ENCODE data around the gene NOX3.
"Not testable (repeated sequence)": the region's sequence is repeated elsewhere in the genome, so short reads cannot be mapped to it uniquely, and the experiment has no call there.

The NOX3 gene

GRCh38 chr6:155455766-155456165 is at the start of gene NOX3:
NOX3 (minus strand) TSS chr6:155455839; CDS start chr6:155455800, 39 bp downstream.
- DNase-seq = no peak

DNA sequence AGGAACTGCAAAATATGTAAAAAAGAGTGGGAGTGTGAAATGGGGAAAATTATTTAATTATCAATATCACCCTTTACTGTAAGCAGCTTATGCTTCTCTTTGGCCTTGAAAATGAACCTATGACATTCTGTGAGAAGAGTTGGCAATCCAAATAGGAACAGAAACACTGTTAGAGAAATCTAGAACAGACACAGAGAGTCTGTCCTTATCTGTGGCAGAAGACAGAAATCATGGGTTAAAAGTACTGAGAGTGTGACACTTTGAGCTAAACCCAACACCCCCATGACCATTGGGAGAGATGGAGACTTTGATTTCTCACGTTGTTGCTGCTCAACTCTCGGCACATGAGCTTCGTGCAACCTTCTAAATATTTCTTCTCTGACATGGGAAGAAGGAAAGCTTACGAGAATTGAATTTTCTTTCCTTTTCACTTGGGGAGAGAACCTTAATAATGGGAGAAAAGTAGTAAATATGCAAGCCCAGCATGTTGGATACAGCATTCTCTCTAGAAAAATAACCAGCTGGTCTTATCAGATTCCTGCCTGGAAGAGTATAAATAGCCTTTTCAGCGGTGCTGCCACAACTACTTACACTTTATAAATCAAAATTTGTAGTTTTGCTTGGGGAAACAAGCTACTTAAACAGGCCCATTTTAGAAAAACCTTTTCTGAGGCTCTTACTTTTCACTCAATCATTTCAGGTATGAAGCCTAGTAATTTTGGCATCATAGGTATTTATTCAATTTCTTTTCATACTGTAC is 49.4 kb upstream of the NOX3 start:
- DNase-seq = no peak

GRCh38 chr6:155502393-155502792 is 46.8 kb upstream of the NOX3 start:
- no peak for DNase-seq

DNA sequence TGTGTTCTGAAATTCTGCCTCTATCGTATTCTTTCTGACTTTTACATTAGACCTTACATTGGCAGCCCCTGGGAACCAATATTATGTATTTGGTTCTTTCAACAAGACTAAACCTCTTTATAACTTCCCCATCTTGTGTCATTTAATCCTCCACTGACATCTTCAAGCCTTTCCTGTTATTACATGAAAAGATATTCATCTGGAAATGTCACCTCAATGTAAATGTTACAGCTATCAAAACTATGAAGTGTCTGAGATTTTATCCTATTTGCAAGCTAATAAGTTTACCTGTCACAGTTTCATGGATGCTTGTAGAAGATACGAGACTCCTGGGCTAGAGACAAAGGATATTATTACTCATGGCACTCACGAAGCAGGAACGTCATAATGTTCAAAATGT is 43.9 kb upstream of the NOX3 start:
- DNase-seq = no peak

DNA sequence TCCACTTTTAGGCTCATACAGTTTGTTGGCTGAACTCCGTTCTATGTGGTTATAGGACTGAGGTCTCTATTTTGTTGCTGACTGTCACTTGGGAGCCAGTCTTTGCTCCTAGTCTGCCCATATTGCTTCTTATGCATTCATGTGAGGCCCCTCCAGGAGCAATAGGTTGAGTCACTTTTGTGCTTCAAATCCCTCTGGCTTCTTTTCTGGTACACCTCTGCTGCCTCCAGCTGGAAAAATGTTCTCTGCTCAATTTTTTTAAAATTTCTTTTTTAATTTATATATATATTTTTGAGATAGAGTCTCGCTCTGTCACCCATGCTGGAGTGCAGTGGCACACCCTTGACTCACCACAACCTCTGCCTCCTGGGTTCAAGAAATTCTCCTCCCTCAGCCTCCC is 42.7 kb upstream of the NOX3 start:
- no peak for DNase-seq

DNA sequence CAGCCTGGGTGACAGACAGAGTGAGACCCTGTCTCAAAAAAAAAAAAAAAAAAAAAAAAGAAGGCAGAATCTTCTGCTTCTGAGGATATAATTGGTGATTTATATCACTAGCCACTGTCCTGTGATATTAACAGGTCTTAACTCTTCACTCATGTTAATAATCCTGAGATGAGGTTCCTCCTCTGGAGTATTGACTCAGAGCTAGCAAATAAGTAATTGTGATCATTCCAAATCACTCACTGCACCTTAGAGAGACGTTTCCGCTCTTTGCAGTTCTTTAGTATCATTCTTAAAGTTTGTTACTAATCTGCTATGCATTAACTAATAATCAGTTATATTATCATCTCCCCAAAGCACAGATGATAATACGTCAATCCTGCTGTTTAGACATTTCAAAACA is 41.6 kb upstream of the NOX3 start:
- no peak for DNase-seq

DNA sequence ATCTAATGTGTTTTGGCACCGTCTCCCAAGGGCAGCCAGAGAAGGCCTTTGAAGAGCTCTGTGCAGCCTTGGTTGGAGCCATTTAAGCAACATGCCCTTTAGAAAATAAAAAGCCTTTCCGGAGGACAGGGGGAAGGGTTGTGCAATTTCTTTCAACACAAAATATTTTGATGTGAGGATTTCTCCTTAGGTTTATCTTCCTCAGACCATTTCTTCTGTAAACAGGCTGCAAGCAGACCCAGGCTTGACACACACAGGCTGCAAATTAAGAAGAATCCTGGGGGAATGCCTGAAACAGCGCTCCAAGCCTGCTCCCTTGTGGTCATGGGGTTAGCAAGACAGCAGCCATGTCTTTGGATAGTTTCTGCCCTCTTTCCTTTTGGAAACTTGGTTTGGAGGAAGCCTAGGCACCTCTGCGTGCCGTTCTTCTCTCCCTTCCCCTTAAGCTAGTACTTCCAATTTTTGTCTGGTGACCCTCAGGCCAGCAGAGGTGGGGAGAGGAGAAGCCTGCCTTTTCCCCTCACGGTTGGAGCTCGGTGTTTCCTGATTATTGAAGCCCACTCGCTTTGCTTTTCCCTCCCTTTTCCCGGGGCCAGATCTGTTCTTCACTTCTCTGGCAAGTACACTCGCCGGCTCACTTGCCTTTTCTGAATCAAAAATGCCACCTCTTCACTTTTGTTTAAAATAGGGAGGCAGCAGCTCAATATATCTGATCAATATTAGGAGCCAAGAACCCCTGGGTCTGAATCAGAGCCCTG is 39.6 kb upstream of the NOX3 start:
- DNase-seq = no peak

- DNase-seq = no peak
These were observed 38.1 kb upstream of the NOX3 start for GRCh38 chr6:155493694-155494143.

GRCh38 chr6:155493026-155493693 is 37.5 kb upstream of the NOX3 start:
- DNase-seq = no peak

GRCh38 chr6:155492061-155492735 is 36.6 kb upstream of the NOX3 start:
- no peak for DNase-seq

GRCh38 chr6:155491421-155491820 is 35.8 kb upstream of the NOX3 start:
- DNase-seq = no peak

DNA sequence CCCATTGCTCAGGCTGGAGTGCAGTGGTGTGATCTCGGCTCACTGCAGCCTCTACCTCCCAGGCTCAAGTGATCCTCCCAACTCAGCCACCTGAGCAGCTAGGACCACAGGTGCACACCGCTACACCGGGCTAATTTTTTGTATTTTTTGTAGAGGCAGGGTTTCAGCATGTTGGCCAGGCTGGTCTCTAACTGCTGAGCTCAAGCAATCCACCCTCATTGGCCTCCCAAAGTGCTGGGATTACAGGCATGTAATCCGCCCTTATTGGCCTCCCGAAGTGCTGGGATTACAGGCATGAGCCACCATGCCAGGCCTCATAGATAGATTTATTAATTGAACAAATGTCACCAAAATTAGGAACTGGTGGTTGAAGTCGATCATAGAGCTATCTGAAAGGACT is 32.6 kb upstream of the NOX3 start:
- not testable (repeated sequence) for DNase-seq

DNA sequence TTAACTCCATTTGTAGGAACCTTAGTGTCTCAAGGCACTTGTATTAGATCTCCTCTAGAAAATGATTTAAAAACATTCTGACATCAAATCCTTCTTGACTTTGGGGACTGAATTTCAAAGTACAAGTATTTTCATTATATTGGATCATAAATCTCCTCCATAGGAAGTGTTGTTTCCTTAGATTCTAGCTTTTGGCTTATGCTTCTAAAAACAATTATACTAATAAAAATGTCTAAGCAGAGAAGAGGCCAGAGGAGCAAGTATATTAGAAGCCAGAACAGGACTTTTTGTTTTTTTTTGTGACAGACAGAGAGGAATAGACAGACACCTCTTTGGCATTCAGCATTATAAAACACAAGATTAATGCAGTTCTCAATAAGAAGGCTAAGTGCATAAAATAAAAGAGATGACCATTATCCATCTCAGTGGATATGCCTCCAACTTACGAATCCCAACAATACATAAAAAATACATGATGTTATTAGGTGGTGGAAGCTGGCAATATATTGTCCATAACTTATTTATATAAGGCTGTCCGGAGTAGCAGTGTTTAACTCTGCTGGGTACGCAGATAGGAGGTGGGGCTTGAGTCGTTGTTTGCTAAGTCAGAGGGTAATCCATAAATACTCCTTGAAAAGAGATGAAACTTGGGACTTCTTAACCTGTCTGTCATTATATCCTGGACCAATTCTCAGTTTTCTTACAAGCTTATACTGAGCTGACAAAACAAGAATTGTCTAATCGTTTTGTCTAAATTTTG is 31.9 kb upstream of the NOX3 start:
- DNase-seq = no peak

- no peak for DNase-seq
These were observed 31.2 kb upstream of the NOX3 start for GRCh38 chr6:155486721-155487294.

- no peak for DNase-seq
These were observed 30.1 kb upstream of the NOX3 start for GRCh38 chr6:155485756-155486155.

GRCh38 chr6:155483858-155484257 is 28.2 kb upstream of the NOX3 start:
- no peak for DNase-seq

DNA sequence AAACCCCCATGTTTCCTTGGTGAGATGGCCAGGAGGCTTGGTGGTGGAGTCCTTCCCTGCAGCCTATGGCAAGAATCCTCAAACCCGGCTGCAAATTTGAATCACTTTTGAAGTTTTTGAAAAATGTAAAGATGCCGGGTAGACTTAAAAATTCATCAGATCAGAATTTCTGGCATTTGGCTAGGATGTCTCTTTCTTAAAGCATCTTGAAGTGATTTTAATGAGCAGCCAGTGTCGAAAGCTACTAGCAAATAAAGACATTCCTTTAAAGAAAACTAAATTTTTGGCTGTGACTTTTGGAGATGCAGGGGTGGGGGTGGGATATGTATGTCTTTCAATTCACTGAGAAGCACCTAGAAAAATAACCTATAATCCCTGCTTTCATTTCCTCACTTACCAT is 25.6 kb upstream of the NOX3 start:
- DNase-seq = no peak

DNA sequence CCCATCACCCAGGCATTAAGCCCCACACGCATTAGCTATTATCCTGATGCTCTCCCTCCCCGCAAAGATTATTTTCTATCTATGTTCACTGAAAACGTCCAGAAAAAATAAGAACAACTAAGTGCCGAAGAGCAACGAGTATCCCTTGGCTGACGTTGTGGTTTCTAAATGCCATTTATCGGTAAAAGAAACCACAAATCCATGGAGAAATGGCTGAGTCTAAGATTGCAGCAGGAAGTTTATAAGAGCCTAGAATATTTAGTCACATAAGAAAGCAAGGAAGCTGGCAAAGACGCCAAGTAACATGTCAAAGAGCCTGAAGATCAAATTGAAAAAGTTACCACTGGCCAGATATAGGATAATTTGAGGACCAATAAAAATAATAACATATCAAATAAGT is 18.1 kb upstream of the NOX3 start:
- DNase-seq = no peak

GRCh38 chr6:155472886-155473285 is 17.2 kb upstream of the NOX3 start:
- no peak for DNase-seq

DNA sequence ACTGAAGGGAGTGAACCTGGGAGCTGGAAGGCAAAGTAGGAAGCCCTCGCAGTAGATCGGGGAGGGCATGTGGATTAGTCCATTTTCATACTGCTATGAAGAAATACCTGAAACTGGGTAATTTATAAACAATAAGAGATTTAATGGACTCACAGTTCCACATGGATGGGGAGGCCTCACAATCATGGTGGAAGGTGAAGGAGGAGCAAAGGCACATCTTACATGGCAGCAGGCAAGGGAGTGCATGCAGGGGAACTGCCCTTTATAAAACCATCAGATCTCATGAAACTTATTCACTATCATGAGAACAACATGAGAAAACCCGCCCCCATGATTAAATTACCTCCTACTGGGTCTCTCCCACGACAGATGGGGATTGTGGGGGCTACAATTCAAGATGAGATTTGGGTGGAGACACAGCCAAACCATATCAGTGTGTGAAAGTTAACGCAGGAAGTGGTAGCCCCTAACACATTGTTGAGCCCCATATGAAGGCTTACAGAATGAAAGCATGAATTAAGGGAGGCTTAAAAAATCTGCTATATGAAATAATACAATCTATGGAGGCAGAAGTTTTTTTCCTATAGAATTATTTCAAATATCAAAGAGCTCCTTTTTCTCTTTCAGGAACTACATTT is 15.5 kb upstream of the NOX3 start:
- not testable (repeated sequence) for DNase-seq

- DNase-seq = not testable (repeated sequence)
These were observed 12.9 kb upstream of the NOX3 start for GRCh38 chr6:155468543-155468942.

DNA sequence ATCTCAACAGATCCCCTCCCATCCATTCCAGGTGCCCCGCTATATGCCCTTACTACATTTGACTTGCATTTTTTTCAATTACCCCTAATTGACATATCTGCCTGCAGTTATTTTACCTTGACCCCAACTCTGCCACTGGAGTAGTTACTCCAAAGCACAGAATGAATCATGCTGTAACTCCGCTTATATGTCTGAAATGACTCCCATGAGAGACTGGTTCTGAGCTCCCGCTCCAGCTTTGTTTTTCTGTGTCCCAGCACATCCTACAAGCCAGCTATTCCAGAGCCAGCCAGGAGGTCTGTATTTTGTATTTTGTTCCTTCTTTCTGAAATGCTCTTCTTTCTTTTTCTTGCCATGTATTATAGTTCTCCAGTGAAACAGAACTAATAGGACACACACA is 10.9 kb upstream of the NOX3 start:
- DNase-seq = no peak
